ENCODE measurements around the gene KLHL10.

The KLHL10 gene

DNA sequence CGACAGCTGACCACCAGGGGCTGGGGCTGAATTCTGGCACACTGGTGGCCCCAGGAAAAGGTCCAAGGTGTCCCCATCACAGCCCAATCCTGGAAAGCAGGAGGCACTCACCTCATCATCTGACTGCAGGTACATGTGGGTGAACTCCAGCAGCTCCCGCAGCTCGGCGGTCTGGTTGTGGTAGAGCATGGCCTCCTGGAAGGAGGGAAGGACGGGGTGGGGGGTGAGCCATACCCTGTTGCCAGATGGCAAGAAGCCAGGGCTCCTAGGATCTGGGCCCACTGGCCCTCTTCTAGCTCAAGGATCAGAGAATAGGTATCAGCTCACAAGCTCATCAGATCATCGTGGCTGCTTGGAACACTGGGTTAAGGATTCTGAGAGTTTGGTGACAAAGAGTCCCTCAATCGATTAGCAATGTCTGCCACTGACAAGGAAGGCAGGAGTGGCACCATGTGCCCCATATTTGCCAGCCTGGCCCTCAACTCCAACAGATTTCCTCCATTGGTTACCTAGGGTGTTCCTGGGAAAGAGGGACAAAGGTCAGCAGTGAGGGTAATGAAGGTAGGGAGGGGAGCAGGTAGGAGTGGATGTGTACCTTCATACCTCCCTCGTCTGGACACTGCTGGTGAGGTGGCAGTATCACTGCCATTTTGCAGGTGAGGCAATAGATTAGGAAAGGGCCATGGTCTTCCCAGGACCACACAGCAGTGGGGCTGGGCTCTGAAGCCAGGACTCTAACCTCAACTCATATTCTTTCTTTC is 30.8 kb upstream of the KLHL10 start:
- H3K27me3 Mint-ChIP-seq: peaks cover 8 to 27% of the 10 kb centered on the region in 2 donors
- no peak for DNase-seq
- H3K36me3 Mint-ChIP-seq: no peaks in the 10 kb centered on the region
- no peak overlapping the region for H3K27ac Mint-ChIP-seq
- no peak overlapping the region for H3K4me3 Mint-ChIP-seq
- ATAC-seq (replicated peaks): no peak
- no peaks in the 10 kb centered on the region for H3K9me3 Mint-ChIP-seq
- peaks cover 13 to 18% of the 10 kb centered on the region in 2 donors for H3K4me1 Mint-ChIP-seq

DNA sequence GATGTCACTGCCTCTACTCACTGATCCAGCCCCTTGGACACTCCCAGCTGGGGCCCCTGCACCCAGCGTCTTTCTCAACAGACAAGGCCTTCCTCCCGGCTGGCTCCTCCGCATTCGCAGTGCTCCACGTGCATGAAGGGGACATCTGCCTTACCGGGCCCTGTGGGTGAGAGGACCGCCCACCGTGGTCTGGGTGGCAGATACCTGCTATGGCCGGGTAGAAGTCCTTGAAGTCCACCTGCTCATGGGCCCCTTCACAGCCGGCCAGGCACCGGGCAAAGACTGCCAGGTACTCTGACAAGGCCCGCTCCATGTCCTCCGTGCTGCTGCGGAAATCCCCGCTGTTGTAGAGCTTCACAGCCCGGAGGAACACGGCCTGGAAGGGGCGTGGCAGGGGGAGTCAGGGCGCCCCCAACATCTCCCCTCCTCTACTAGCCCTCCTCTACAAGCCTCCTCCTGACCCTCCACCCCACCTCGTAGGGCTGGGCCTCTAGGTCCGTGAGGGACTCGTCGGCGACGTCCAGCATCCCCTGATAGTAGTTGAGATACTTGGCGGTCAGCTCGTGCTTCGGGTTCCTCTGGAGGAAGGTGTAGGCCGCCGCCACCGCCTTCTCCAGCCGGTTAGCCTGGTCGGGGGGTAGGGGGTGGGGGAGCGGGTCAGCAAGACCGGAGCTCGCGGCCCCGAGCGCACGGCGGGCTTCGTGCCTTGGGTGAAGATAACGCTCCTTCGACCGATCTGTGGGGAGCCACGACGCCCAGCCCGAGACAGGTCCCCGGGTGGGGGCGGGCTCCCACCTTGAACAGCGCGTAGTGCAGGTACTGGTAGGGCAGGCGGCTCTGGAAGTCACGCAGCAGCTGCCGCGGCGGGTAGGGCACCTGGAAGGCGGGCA is 26.7 kb upstream of the KLHL10 start:
- no peaks in the 10 kb centered on the region for H3K36me3 Mint-ChIP-seq
- peaks cover 20 to 43% of the 10 kb centered on the region in 2 donors for H3K27me3 Mint-ChIP-seq
- H3K4me1 Mint-ChIP-seq: peaks cover 14 to 25% of the 10 kb centered on the region in 2 donors
- ATAC-seq (replicated peaks) (peak; percentile 40 to 48), DNase-seq (no peak)
- peak overlapping the region; percentile 88 to 92 for H3K4me3 Mint-ChIP-seq
- H3K27ac Mint-ChIP-seq: no peak overlapping the region
- H3K9me3 Mint-ChIP-seq: no peaks in the 10 kb centered on the region

DNA sequence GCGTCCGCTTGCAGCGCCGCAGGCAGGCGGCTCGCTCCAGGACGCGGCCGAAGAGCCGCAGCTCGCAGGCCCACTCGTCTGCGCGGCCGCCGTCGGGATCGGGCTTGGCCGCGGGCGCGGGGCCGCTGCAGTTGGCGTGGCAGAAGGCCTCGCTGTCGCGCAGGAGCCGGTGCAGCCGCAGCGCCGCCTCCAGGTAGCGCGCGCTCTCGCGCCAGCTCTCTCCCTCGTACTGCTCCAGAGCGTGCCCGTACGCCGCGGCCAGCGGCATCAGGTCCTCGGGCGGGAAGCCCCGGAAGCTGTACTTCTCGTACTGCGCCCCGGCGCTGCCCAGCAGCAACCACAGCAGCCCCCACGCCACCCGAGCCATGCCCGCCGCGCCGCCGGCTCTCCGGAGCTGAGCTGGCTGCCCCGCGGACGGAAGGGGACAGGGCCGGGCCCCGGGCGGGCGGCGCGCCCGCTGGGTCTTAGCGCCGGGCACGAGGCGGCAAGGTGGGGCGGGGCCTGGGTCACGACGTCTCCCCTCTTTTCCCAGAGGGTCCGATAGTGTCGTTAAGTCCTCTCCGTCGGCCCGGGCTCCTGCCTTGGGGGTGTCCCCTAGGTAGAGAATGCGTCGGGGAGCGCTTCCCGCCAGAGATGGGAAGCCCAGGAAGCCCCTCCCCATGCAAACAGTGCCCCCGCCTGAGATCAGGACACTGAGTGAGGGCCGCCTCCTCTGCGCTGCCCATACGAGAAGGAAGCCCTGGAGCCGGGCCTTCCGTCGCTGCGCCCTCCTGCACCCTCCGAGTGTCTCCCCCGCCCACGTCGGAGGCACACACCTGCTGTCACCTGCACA is 25.9 kb upstream of the KLHL10 start, which contains the start of gene P3H4:
P3H4 (minus strand) TSS at position 401 of the 832 bp plus-strand sequence; CDS start at position 367, 34 bp downstream.
- peak; percentile 73 for DNase-seq
- Mint-ChIP-seq H3K36me3 (no peaks in the 10 kb centered on the region), H3K9me3 (no peaks in the 10 kb centered on the region), H3K4me1 (peaks cover 14 to 25% of the 10 kb centered on the region in 2 donors), H3K27me3 (peaks cover 20 to 36% of the 10 kb centered on the region in 2 donors), H3K4me3 (peak within 1 kb of the TSS; percentile 88 to 92), H3K27ac (peak within 1 kb of the TSS; percentile 56)
- peak; percentile 90 to 92 for ATAC-seq (replicated peaks)

DNA sequence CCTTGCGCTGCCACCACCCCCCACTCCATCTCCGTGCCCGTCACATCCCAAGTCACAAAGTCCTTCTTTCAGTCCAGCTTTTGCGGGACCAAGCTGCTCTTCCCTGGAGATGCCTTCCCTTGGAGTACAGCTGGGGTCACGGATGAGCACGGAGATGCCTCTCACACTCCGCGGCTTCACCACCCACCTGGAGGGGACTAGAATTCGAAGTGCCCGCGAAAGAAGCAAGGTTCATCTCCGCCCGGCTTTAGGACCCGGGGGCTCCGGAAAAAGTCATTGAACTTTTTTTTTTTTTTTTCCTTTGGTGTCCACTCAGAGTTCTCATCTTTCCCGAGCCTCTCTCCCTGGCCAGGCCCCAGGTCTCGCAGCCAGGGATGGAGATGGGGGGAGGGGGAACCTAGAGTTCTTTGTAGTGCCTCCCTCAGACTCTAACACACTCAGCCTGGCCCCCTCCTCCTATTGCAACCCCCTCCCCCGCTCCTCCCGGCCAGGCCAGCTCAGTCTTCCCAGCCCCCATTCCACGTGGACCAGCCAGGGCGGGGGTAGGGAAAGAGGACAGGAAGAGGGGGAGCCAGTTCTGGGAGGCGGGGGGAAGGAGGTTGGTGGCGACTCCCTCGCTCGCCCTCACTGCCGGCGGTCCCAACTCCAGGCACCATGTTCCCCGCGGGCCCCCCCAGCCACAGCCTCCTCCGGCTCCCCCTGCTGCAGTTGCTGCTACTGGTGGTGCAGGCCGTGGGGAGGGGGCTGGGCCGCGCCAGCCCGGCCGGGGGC is 25.1 kb upstream of the KLHL10 start, which contains the start of gene FKBP10:
FKBP10 (plus strand) TSS at position 624 of the 771 bp plus-strand sequence; CDS start at position 655, 31 bp downstream.
- peak within 1 kb of the TSS; percentile 88 to 92 for H3K4me3 Mint-ChIP-seq
- DNase-seq (peak; percentile 20), ATAC-seq (replicated peaks) (peak; percentile 23)
- no peaks in the 10 kb centered on the region for H3K9me3 Mint-ChIP-seq
- peak within 1 kb of the TSS; percentile 56 for H3K27ac Mint-ChIP-seq
- peaks cover 14 to 25% of the 10 kb centered on the region in 2 donors for H3K4me1 Mint-ChIP-seq
- no peaks in the 10 kb centered on the region for H3K36me3 Mint-ChIP-seq
- H3K27me3 Mint-ChIP-seq: peaks cover 20 to 33% of the 10 kb centered on the region in 2 donors

DNA sequence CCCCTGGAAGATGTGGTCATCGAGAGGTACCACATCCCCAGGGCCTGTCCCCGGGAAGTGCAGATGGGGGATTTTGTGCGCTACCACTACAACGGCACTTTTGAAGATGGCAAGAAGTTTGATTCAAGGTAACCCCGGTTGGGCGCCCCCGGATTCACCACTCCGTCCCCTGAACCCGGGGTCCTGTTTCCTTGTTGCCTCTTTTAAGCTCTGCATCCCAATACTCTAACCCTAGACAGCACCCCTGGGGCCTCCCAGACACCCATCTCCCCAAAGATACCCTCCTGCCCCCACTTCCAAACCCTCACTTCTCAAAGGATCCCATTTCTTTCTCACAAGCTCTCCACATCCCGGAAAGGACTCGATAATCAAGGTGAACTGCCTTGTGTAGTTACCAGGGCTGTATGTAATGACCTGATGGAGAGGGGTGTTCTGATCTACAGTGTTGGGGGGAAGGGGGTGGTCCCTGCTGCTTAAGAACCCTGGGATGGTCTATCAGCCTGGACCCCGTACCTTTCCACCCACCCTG is 24.4 kb upstream of the KLHL10 start:
- H3K9me3 Mint-ChIP-seq: no peaks in the 10 kb centered on the region
- ATAC-seq (replicated peaks): no peak
- H3K36me3 Mint-ChIP-seq: no peaks in the 10 kb centered on the region
- peaks cover 20 to 36% of the 10 kb centered on the region in 2 donors for H3K27me3 Mint-ChIP-seq
- peaks cover 16 to 25% of the 10 kb centered on the region in 2 donors for H3K4me1 Mint-ChIP-seq
- DNase-seq: no peak
- H3K4me3 Mint-ChIP-seq: peak overlapping the region; percentile 88 to 92
- H3K27ac Mint-ChIP-seq: no peak overlapping the region

DNA sequence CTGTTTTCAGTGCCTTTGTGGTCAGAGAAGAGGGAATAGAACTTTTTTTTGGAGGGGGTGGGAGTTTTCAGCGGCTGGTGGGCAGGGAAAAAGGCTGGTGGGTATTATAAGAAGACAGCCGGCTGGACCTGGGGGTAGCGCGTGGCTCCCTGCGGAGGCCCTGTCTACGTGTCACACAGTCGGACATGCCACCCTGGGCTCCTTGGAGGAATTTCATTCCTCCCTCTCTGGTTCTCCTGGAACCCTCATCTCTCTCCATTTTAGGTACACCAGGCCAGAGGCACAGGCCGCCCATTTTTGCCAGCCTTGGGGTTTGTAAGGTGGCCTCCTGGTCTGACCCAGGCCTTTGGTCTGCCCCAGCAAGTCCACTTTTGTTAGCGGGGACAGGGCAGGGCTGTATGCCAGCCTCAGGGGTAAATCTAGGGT is 23.9 kb upstream of the KLHL10 start:
- Mint-ChIP-seq H3K4me3 (no peak overlapping the region), H3K27ac (no peak overlapping the region)

DNA sequence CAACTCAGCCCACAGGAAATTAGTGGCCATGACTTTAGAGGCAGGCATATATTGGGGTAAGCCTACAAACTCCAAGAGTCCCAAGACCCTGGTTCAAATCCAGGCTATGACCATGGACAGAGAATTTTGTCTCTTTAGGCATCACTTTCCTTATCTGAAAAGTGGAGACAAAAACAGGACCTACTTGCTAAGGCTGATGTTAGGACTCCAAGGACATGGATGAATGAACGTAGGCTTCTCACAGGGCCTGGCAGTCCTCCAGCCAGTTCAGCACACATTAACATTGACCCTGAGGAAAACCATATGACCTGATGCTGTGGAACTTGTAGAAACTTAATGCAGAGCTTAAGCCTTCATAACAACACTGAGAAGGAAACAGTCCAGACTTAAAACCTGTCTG is 23.4 kb upstream of the KLHL10 start:
- DNase-seq (no peak), ATAC-seq (replicated peaks) (no peak)
- no peaks in the 10 kb centered on the region for H3K36me3 Mint-ChIP-seq
- H3K27ac Mint-ChIP-seq: no peak overlapping the region
- H3K4me1 Mint-ChIP-seq: peaks cover 18 to 25% of the 10 kb centered on the region in 2 donors
- peaks cover 20 to 38% of the 10 kb centered on the region in 2 donors for H3K27me3 Mint-ChIP-seq
- no peak overlapping the region for H3K4me3 Mint-ChIP-seq
- H3K9me3 Mint-ChIP-seq: no peaks in the 10 kb centered on the region

More for the DNA sequence above, 23.9 kb upstream of the KLHL10 start:
- no peak for ATAC-seq (replicated peaks)
- H3K27me3 Mint-ChIP-seq: peaks cover 20 to 39% of the 10 kb centered on the region in 2 donors
- peaks cover 18 to 25% of the 10 kb centered on the region in 2 donors for H3K4me1 Mint-ChIP-seq
- no peak for DNase-seq
- H3K36me3 Mint-ChIP-seq: no peaks in the 10 kb centered on the region
- no peaks in the 10 kb centered on the region for H3K9me3 Mint-ChIP-seq

DNA sequence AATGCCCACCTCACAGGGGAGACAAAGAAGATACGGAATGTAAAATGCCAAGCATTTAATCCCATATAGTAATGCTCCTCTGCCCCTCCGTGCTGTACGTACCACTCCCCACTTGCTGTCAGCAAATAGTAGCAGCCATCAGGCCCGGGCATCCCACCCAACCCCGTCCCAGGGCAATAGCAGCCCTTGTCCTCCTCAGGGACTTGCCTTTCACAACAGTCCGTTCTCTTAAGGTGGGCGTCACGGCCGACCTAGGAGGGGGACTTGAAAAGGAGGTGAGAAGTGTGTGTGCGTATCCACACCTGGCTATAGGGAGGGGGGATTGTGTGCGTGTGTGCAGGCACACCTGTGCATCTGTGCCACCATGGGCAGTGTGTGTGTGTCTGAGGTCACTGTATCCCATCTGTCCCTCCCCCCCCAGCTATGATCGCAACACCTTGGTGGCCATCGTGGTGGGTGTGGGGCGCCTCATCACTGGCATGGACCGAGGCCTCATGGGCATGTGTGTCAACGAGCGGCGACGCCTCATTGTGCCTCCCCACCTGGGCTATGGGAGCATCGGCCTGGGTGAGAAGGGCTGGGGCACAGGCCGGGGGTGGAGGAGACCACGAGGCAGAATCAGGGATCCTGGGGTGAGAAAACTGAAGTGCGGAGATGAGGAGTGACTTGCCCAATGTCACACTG is 20.8 kb upstream of the KLHL10 start:
- peaks cover 16 to 17% of the 10 kb centered on the region in 2 donors for H3K4me1 Mint-ChIP-seq
- no peak for ATAC-seq (replicated peaks)
- H3K4me3 Mint-ChIP-seq: no peak overlapping the region
- no peak overlapping the region for H3K27ac Mint-ChIP-seq
- no peak for DNase-seq
- H3K27me3 Mint-ChIP-seq: peaks cover 12 to 37% of the 10 kb centered on the region in 2 donors
- H3K36me3 Mint-ChIP-seq: no peaks in the 10 kb centered on the region
- no peaks in the 10 kb centered on the region for H3K9me3 Mint-ChIP-seq

DNA sequence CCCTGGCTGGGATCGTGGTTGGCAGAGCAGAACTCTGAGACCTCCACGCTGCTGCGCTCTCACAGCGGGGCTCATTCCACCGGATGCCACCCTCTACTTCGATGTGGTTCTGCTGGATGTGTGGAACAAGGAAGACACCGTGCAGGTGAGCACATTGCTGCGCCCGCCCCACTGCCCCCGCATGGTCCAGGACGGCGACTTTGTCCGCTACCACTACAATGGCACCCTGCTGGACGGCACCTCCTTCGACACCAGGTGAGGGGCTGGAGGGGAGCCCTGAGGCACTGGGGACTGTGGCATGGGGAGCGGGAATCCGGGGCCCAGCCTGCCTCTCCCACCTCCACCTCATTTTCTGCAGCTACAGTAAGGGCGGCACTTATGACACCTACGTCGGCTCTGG is 19.6 kb upstream of the KLHL10 start:
- H3K36me3 Mint-ChIP-seq: peaks cover 0 to 1% of the 10 kb centered on the region in 2 donors
- DNase-seq (no peak), ATAC-seq (replicated peaks) (no peak)
- H3K9me3 Mint-ChIP-seq: no peaks in the 10 kb centered on the region
- H3K27ac Mint-ChIP-seq: no peak overlapping the region
- H3K27me3 Mint-ChIP-seq: peaks cover 5 to 27% of the 10 kb centered on the region in 2 donors
- H3K4me3 Mint-ChIP-seq: no peak overlapping the region
- peaks cover 9 to 10% of the 10 kb centered on the region in 2 donors for H3K4me1 Mint-ChIP-seq

DNA sequence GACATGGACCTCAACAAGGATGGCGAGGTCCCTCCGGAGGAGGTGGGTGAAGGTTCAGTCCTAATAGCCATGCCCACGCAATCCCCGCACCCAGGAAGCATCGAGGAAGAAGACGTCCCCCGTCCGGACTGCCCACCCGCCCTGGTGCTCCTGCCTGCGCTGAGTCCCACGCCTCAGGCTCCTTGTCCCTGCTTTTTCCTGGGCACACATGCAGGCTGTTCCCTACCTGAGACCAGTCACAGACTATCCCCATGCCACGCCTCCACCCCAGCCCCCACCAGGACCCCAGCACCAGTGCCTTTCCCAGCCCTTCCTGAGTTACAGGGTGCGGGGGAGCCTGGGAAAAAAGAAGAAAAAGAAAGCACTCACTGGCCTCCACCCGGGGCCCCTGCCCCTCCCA is 15.8 kb upstream of the KLHL10 start:
- Mint-ChIP-seq H3K27ac (no peak overlapping the region), H3K9me3 (no peaks in the 10 kb centered on the region), H3K36me3 (peaks cover 8 to 12% of the 10 kb centered on the region in 2 donors), H3K4me3 (no peak overlapping the region), H3K27me3 (peaks cover 0 to 21% of the 10 kb centered on the region in 2 donors), H3K4me1 (peaks cover 6 to 7% of the 10 kb centered on the region in 2 donors)
- no peak for ATAC-seq (replicated peaks)
- no peak for DNase-seq

DNA sequence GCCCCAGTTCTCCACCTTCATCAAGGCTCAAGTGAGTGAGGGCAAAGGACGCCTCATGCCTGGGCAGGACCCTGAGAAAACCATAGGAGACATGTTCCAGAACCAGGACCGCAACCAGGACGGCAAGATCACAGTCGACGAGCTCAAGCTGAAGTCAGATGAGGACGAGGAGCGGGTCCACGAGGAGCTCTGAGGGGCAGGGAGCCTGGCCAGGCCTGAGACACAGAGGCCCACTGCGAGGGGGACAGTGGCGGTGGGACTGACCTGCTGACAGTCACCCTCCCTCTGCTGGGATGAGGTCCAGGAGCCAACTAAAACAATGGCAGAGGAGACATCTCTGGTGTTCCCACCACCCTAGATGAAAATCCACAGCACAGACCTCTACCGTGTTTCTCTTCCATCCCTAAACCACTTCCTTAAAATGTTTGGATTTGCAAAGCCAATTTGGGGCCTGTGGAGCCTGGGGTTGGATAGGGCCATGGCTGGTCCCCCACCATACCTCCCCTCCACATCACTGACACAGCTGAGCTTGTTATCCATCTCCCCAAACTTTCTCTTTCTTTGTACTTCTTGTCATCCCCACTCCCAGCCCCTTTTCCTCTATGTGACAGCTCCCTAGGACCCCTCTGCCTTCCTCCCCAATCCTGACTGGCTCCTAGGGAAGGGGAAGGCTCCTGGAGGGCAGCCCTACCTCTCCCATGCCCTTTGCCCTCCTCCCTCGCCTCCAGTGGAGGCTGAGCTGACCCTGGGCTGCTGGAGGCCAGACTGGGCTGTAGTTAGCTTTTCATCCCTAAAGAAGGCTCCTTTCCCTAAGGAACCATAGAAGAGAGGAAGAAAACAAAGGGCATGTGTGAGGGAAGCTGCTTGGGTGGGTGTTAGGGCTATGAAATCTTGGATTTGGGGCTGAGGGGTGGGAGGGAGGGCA is 15.1 kb upstream of the KLHL10 start:
- DNase-seq (no peak), ATAC-seq (replicated peaks) (no peak)
- H3K27ac Mint-ChIP-seq: peak overlapping the region; percentile 3
- H3K4me1 Mint-ChIP-seq: peaks cover 6 to 7% of the 10 kb centered on the region in 2 donors
- H3K36me3 Mint-ChIP-seq: peaks cover 8 to 12% of the 10 kb centered on the region in 2 donors
- H3K27me3 Mint-ChIP-seq: peaks cover 0 to 21% of the 10 kb centered on the region in 2 donors
- no peaks in the 10 kb centered on the region for H3K9me3 Mint-ChIP-seq
- no peak overlapping the region for H3K4me3 Mint-ChIP-seq

DNA sequence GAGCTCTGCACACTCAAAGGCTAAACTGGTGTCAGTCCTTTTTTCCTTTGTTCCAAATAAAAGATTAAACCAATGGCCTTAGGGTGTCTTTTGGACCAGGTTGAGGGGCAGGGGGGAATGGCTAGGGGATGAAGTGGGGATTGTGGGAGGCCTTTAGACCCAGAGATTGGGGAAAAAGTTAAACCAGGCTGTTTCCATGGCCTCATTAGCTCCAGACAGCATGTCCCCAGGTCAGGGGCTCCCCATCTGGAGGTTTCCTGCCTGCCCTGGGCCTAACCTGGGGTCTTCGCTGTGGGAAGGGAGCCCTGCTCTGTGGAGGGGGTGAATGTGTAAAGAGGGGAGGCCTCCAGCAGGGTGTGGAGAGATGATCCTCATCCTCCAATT is 14.5 kb upstream of the KLHL10 start:
- Mint-ChIP-seq H3K4me3 (no peak overlapping the region), H3K36me3 (peaks cover 8 to 12% of the 10 kb centered on the region in 2 donors)
- ATAC-seq (replicated peaks): no peak

More for the DNA sequence above, 14.5 kb upstream of the KLHL10 start:
- H3K9me3 Mint-ChIP-seq: no peaks in the 10 kb centered on the region
- peaks cover 0 to 19% of the 10 kb centered on the region in 2 donors for H3K27me3 Mint-ChIP-seq
- no peak for DNase-seq
- H3K27ac Mint-ChIP-seq: no peak overlapping the region
- peaks cover 6% of the 10 kb centered on the region in 2 donors for H3K4me1 Mint-ChIP-seq

Data from stimulated activated naive B cell treated with anti-CD40 and anti-IgM and Interleukin-4, amounts not matched to agents 10 μg/mL and 1 μg/mL and 100 μg/mL, for 72 hours (primary cell).